Muscle layer of colon (tissue), 2 donors: ENCODE results near the gene CLPTM1L.

ENCODE experiments used
- H3K27ac ChIP-seq: one replicate; pipeline ENCODE4 v1.7.0; 2013; ENCODE audit warnings: low read depth, mild to moderate bottlenecking, low read length, moderate library complexity
- H3K27me3 ChIP-seq, 2 donors: one replicate each; pipeline ENCODE4 v1.7.0; 2013; ENCODE audit warnings: low read length in 2 of 2, mild to moderate bottlenecking in 2 of 2; ENCODE audit not compliant: insufficient read depth in 2 of 2, control insufficient read depth in 1 of 2
- H3K36me3 ChIP-seq: one replicate; pipeline ENCODE4 v1.7.0; 2013; ENCODE audit warnings: mild to moderate bottlenecking, low read length; ENCODE audit not compliant: insufficient read depth
- H3K4me1 ChIP-seq: one replicate; pipeline ENCODE4 v1.7.0; 2013; ENCODE audit warnings: mild to moderate bottlenecking, low read length; ENCODE audit not compliant: insufficient read depth
- H3K4me3 ChIP-seq, 2 donors: one replicate each; pipeline ENCODE4 v1.7.0; 2013; ENCODE audit warnings: low read length in 2 of 2, low read depth in 1 of 2, mild to moderate bottlenecking in 1 of 2, moderate library complexity in 1 of 2
- H3K9ac ChIP-seq: one replicate; pipeline ENCODE4 v1.7.0; 2013; ENCODE audit warnings: low read length
- H3K9me3 ChIP-seq: one replicate; pipeline ENCODE4 v1.7.0; 2013; ENCODE audit warnings: mild to moderate bottlenecking, low read length
- donor health status: abdominal sarcoma.
- donor health status: Adenocarcinoma of cecum.

The CLPTM1L gene

DNA sequence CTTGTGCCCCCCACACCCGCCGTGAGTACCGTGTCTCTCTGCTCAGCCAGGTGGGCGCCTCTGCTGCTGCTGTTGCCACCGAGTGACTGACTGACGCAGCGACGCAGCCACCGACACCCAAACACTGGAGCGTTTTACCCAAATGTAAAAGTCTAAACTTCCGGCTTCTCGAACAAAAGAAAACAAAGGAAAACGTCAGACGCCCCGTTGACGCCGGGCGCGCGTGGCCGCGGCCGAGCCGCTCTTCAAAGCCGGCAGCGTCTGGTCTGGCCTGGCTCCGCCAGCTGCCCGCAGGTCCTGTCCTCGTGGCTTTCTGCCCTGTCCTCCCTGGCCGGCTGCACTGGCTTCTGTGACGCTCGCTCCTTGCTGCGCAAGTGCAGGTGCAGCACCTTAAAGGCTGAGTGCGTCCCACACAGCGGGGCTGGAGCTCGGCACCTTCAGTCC lies 41.4 kb upstream of the CLPTM1L start:
- Histone ChIP-seq H3K4me3 (peak overlapping the region; percentile 31 to 66), H3K9me3 (no peaks in the 10 kb centered on the region), H3K9ac (no peak overlapping the region), H3K27ac (no peak overlapping the region), H3K27me3 (peaks cover 4 to 14% of the 10 kb centered on the region in 2 donors), H3K4me1 (no peaks in the 10 kb centered on the region), H3K36me3 (no peaks in the 10 kb centered on the region)

DNA sequence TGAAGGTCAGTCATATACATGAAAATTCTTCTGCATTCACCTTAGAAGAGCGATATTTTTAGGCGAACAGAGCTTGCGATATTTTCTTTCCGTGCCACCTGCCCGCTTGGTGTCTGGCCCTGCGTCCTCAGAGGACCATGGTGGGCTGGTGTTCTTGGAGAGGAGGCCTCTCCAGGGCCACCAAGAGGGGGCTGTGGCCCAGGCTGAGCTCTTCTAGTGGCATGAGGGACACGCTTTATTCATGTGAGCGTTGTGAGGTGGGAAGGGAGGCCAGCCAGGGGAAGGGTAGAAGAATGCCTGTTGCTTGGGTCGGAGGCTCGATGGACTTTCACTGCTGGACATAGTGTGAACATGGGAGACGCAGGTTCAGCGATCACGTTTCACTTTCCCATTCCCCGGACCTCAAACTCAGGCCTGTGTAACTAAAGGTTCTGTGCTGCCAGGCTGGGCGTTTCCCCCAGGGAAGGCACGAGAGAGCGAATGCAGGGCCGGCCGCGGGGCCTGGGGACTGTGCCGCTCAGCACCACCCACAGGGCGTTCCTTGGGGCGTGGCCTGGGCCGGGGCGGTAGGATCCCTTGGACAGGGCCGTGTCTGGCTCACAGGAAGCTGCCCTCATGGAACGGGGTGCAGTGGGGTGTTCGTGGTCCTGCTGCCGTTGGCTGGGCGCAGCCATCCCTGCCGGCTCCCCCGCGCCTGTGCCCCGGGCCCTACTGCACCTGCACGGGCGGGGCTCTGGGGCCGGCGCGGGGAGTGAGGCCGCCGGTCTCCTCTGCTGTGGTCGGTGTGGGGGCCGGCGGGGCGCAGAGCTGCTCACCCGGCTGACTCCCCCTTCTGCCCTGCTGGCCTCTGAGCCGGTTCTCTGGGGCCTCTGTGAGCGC lies 40.7 kb upstream of the CLPTM1L start:
- Histone ChIP-seq H3K9ac (no peak overlapping the region), H3K27me3 (peaks cover 10 to 12% of the 10 kb centered on the region in 2 donors), H3K27ac (no peak overlapping the region), H3K9me3 (no peaks in the 10 kb centered on the region), H3K4me3 (peak overlapping the region; percentile 31 to 66), H3K36me3 (no peaks in the 10 kb centered on the region), H3K4me1 (no peaks in the 10 kb centered on the region)

DNA sequence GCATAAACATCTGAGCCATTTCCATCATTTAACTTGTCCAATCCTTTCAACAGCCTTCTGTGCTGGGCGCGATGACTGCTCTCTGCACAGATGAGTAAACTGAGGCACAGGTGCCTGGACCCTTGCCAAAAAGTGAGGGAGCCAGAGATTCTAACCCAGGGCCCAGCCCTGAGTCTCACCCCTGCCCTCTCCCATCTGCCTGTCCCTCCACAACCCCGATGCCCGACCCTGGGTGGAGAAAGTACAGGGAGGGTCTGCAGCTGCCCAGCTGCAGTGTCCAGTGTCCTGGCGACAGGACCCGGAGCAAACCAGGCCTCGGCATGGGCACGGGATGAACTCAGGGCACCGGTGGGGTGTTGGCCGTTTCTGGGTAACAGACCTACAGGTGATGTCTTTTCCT lies 39.6 kb upstream of the CLPTM1L start:
- peaks cover 12 to 22% of the 10 kb centered on the region in 2 donors for H3K27me3 ChIP-seq
- no peaks in the 10 kb centered on the region for H3K36me3 ChIP-seq
- no peak overlapping the region for H3K9ac ChIP-seq
- H3K4me3 ChIP-seq = no peak overlapping the region
- H3K4me1 ChIP-seq = no peaks in the 10 kb centered on the region
- H3K9me3 ChIP-seq = no peaks in the 10 kb centered on the region
- no peak overlapping the region for H3K27ac ChIP-seq

DNA sequence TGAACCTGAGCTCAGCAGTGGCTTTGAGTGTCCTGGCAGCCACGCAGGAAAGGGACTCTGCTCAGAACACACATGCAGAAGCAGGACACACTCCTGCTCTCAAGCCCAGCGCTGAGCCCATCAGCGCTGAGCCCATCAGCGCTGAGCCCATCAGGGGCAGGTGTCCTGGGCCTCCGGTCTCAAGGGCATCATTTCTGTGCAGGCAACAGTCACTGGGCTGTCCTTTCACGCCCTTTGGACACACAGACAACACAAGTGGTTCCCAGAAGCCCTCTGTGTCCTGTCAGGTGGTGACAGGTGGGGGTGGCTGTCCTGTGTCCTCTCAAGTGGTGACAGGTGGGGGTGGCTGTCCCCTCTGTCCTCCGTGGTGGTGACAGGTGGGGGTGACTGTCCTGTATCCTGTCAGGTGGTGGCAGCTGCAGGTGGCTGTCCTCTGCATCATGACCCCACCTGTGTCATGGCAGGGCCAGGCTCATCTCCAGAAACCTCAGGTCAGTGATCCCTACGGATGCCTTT lies 39.0 kb upstream of the CLPTM1L start:
- Histone ChIP-seq H3K27me3 (peaks cover 12 to 28% of the 10 kb centered on the region in 2 donors), H3K4me3 (no peak overlapping the region), H3K9me3 (no peaks in the 10 kb centered on the region), H3K9ac (no peak overlapping the region), H3K36me3 (no peaks in the 10 kb centered on the region), H3K4me1 (no peaks in the 10 kb centered on the region), H3K27ac (no peak overlapping the region)

DNA sequence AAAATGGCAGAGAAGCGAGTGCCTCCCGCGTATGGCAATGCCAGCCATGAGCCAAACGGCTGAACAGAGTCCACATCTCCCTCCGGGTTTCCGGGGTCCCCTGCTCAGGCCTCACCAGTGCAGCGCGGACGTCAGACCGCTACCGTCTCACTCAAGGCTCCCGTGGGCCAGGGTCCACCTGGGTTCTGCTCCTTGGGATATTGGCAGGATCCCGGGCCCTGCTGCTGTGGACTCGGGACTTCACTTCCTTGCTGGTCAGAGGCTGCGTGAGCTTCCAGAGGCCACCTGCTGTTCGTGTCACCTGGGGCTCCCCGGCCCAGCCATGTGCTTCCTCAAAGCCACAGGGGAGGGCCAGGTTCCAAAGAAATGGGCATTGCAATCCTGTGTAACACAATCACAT lies 38.4 kb upstream of the CLPTM1L start:
- Histone ChIP-seq H3K4me3 (no peak overlapping the region), H3K4me1 (no peaks in the 10 kb centered on the region), H3K27ac (no peak overlapping the region), H3K36me3 (no peaks in the 10 kb centered on the region), H3K27me3 (peaks cover 12 to 32% of the 10 kb centered on the region in 2 donors), H3K9ac (no peak overlapping the region), H3K9me3 (no peaks in the 10 kb centered on the region)

DNA sequence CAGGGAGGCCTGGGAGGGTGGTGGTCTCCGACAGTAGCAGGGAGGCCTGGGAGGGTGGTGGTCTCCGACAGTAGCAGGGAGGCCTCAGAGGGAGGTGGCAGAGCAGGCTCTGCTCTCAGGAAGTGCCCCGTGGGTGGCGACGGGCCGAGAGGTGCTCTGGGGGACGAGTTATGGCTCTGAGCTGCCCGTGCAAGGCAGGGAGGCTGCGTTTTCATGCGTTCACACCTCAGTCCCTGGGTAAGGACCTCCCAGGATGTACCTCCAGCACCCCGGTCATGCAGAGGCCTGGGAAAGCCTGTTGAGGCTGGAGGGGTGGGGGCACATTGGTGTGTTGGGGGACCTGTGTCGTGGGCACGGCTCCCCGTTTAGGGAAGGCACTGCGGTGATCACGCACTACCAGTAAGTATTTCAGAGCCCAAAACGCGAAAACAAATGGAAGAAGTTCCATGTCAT lies 37.4 kb upstream of the CLPTM1L start:
- Histone ChIP-seq H3K4me3 (no peak overlapping the region), H3K27me3 (peaks cover 12 to 32% of the 10 kb centered on the region in 2 donors), H3K27ac (no peak overlapping the region), H3K36me3 (no peaks in the 10 kb centered on the region), H3K9ac (no peak overlapping the region), H3K4me1 (no peaks in the 10 kb centered on the region), H3K9me3 (no peaks in the 10 kb centered on the region)

DNA sequence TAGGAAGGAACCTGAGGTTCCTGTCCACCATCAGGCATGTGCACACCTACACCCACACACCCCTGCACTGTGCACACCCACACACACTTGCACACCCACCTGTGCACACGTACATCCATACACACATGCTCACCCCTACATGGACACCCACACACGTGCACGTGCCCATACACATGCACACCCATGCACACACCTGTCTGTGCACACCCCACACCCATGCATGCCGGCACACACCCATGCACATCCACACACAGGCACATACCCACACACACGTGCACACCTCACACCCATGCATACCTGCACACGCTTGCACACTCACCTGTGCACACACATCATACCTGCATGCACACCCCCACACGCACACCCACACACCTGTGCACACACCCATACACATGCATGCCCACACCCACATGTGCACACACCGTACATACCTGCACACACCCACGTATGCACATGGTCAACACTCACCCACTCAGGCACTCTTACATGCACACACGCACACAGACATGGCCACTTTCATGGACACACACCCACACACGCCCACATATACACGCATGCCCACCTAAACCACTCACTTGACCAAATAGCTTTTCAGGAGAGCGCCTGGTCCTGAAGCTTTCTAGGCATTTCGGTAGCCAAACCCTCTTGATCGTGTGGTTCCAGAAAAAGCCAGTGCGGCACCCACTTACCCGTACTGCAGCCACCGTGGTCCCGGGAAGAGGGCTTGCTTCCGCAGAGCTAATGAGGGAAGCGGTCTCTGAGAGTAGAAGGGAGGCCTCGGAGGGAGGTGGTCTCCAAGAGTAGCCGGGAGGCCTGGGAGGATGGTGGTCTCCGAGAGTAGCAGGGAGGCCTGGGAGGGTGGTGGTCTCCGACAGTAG lies 36.7 kb upstream of the CLPTM1L start:
- Histone ChIP-seq H3K36me3 (no peaks in the 10 kb centered on the region), H3K9ac (no peak overlapping the region), H3K4me3 (no peak overlapping the region), H3K4me1 (no peaks in the 10 kb centered on the region), H3K9me3 (no peaks in the 10 kb centered on the region), H3K27me3 (peaks cover 12 to 30% of the 10 kb centered on the region in 2 donors), H3K27ac (no peak overlapping the region)

DNA sequence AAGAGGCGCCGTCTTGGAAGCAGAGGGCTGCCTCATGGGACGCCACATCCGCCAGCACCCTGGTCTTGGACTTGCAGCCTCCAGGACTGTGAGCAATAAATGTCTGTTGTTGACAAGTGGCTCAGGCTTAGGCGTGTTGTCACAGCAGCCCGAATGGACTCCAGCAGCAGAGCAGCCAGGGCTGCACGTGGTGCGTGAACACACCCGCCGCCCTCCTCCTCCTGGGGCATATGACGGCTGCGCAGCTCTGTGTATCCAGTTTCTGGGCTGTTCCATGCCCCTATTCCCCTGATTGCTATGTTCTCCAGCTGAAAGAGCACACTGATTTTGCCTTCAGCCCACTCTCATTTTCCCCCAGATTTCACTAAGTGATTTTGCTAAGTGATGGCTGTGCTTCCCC lies 36.0 kb upstream of the CLPTM1L start:
- H3K27ac ChIP-seq = no peak overlapping the region
- H3K9me3 ChIP-seq = no peaks in the 10 kb centered on the region
- H3K36me3 ChIP-seq = no peaks in the 10 kb centered on the region
- no peak overlapping the region for H3K4me3 ChIP-seq
- H3K9ac ChIP-seq = no peak overlapping the region
- peaks cover 12 to 28% of the 10 kb centered on the region in 2 donors for H3K27me3 ChIP-seq
- H3K4me1 ChIP-seq = no peaks in the 10 kb centered on the region

DNA sequence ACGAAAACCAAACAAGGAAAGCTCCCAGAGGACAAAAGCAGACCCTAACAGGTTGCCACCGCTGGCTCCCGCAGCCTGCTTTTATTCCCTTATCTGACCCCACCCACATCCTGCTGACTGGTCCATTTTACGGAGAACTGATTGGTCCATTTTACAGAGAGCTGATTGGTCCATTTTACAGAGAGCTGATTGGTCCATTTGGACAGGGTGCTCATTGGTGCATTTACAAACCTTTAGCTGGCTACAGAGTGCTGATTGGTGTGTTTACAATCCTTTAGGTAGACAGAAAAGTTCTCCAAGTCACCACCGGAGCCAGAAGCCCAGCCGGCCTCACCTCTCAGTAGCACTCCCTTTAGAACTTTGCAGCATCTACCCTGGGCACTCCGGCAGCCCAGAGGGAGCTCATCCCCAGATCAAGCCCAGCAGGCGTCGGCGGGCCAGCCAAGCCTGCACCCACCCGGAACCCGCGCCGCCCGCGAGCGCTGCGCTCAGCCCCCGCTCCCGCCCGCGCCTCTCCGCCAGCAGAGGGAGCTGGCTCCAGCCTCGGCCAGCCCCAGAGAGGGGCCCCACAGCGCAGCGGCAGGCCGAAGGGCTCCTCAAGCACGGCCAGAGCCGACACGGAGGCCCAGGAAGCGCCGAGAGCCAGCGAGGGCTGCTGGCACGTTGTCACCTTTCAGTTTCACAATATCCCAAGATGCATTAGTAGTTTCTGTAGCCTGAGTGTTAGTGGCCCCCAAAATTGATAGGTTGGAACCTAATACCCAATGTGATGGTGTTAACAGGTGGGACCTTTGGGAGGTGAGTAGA lies 35.3 kb upstream of the CLPTM1L start:
- H3K27me3 ChIP-seq = peaks cover 12 to 28% of the 10 kb centered on the region in 2 donors
- H3K36me3 ChIP-seq = no peaks in the 10 kb centered on the region
- H3K9me3 ChIP-seq = no peaks in the 10 kb centered on the region
- H3K4me3 ChIP-seq = no peak overlapping the region
- H3K9ac ChIP-seq = no peak overlapping the region
- no peaks in the 10 kb centered on the region for H3K4me1 ChIP-seq
- H3K27ac ChIP-seq = no peak overlapping the region

DNA sequence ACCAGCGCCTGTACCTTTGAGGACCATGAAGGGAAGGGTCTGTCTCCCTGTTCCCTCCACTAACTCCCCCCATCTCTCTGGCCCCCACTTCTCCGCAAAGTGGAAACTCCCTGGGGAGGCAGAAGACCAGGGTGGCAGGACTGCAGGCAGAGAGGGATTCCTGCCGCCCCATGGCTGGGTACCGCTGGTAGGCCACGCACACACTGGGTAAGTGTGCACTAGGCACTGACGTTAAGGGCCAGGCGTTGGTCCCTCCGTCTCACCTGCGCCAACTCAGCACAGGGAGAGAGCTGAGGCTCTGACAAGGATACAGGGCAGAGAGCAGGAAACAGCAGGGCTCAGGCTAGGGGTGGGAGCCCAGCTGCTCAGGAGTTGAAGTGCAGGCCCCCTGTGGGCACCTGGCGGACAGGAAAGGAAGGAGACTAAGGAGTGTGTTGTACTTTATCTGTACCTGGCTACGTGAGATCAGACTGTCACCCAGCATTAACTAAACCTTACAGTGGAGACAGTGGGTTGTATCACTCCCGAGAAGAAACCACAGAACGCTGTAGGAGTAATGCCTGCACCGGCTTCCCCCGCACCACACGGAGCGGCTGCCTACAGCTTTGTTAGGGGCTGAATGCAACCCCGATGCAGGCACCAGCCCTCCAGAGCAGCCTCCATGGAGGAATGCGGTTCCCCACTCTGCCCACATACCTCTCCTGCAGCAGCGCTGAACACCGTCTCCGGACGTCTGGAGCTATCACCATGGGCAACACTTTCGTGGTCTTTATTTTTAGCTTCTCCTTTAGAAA lies 34.2 kb upstream of the CLPTM1L start:
- Histone ChIP-seq H3K27me3 (peaks cover 12 to 28% of the 10 kb centered on the region in 2 donors), H3K9ac (no peak overlapping the region), H3K36me3 (no peaks in the 10 kb centered on the region), H3K27ac (no peak overlapping the region), H3K4me3 (no peak overlapping the region), H3K4me1 (no peaks in the 10 kb centered on the region), H3K9me3 (no peaks in the 10 kb centered on the region)
